Testis (tissue), 3 donors: ENCODE data around the gene CKAP2L. TPM values are rescaled to one million over a fixed set of nuclear protein-coding genes. Genes with fewer than 3 reads are reported as not detected.

Experiments used
- DNase-seq: peaks from one replicate; pipeline ENCODE4 v3.0.0-alpha.2; 2019
- H3K27ac ChIP-seq, 2 donors: fragments of 200-600 bp; sonication (generic); one replicate each; pipeline ENCODE4 v1.5.1; 2019
- H3K27me3 ChIP-seq: fragments of 200-600 bp; sonication (generic); one replicate; pipeline ENCODE4 v1.5.1; 2019
- H3K36me3 ChIP-seq: fragments of 200-600 bp; sonication (generic); one replicate; pipeline ENCODE4 v1.5.1; 2017; ENCODE audit warnings: low read depth; ENCODE audit errors: missing control alignments
- H3K4me1 ChIP-seq: fragments of 200-600 bp; sonication (generic); one replicate; pipeline ENCODE4 v1.5.1; 2019
- H3K4me3 ChIP-seq, 2 donors: fragments of 200-600 bp; sonication (generic); one replicate each; pipeline ENCODE4 v1.5.1; 2017 to 2019
- H3K9me3 ChIP-seq: fragments of 200-600 bp; sonication (generic); one replicate; pipeline ENCODE4 v1.5.1; 2017
- CTCF ChIP-seq, 3 experiments: fragments of 450-650 bp in 2 of 3; fragments of 200-600 bp in 1 of 3; sonication (generic) in 1 of 3; IDR thresholded peaks; one replicate each; pipeline ENCODE4 v1.5.1; 2016 to 2019; ENCODE audit warnings: antibody characterized with exemption in 3 of 3, mild to moderate bottlenecking in 2 of 3, moderate library complexity in 1 of 3
- POLR2A ChIP-seq: fragments of 450-650 bp; IDR thresholded peaks from one replicate; pipeline ENCODE4 v1.6.1; 2017; ENCODE audit warnings: antibody characterized with exemption, mild to moderate bottlenecking, moderate library complexity
- WGBS, 2 donors: methylation state at CpG; one replicate each; pipeline ENCODE4 v1.1.5; 2018; 5-methylcytosine and 5-hydroxymethylcytosine counted together
- intact Hi-C: fragments of 100-400 bp; cut with DNase I; formaldehyde crosslinking; loops from one replicate; pipeline ENCODE4 v1.15.1; 2023; ENCODE audit warnings: low total_unique reads
- polyA plus RNA-seq: library from polyadenylated mRNA; stranded (reverse); fragments of 350-450 nt; fragmentation: Illumina TruSeq; extraction: RNeasy Lipid Tissue Mini Kit (QIAGEN cat#74804); gene quantifications from one replicate; pipeline ENCODE4 v1.2.3, GENCODE V29; 2014; ENCODE audit warnings: low read depth, low replicate concordance; ENCODE audit not compliant: insufficient read depth
- total RNA-seq, 2 donors: library from RNA; depleted of rRNA; stranded (reverse); fragments of >200 nt; gene quantifications; one replicate each; pipeline ENCODE4 v1.2.3, GENCODE V29; 2016

CKAP2L gene
- total and polyA plus RNA-seq, 3 donors from 2014 or later, result 7.1 to 11.0 (median 9.5) TPM

GRCh38 chr2:112733871-112734270 lies 30.5 kb downstream of the CKAP2L start:
- 69 to 71% methylated on average over 1 of the region's 1 CpG for WGBS, 2 donors
- intact Hi-C loops, result no loop called here
- no peak overlapping the region for H3K4me3 ChIP-seq
- DNase-seq, result no peak
- H3K9me3 ChIP-seq, result no peaks in the 10 kb centered on the region
- no peaks in the 10 kb centered on the region for H3K27me3 ChIP-seq
- TF ChIP-seq CTCF (IDR thresholded peaks at IDR 0.05) (no peak), POLR2A (no peak)
- no peak overlapping the region for H3K27ac ChIP-seq
- H3K36me3 ChIP-seq, result no peaks in the 10 kb centered on the region
- H3K4me1 ChIP-seq, result no peaks in the 10 kb centered on the region

GRCh38 chr2:112733456-112733855 lies 31.0 kb downstream of the CKAP2L start:
- Histone ChIP-seq H3K36me3 (no peaks in the 10 kb centered on the region), H3K4me3 (no peak overlapping the region), H3K4me1 (no peaks in the 10 kb centered on the region), H3K9me3 (no peaks in the 10 kb centered on the region), H3K27ac (no peak overlapping the region), H3K27me3 (no peaks in the 10 kb centered on the region)
- 75 to 78% methylated on average over 4 of the region's 4 CpGs for WGBS, 2 donors
- intact Hi-C loops, result no loop called here
- TF ChIP-seq CTCF (IDR thresholded peaks at IDR 0.05) (no peak), POLR2A (no peak)
- no peak for DNase-seq

- Histone ChIP-seq H3K4me3 (no peak overlapping the region), H3K27me3 (no peaks in the 10 kb centered on the region), H3K4me1 (no peaks in the 10 kb centered on the region), H3K9me3 (no peaks in the 10 kb centered on the region), H3K27ac (no peak overlapping the region), H3K36me3 (no peaks in the 10 kb centered on the region)
- intact Hi-C loops, result no loop called here
- WGBS, 2 donors, result 92 to 93% methylated on average over 2 of the region's 2 CpGs
- DNase-seq, result no peak
- TF ChIP-seq POLR2A (no peak), CTCF (IDR thresholded peaks at IDR 0.05) (no peak)
Observed at GRCh38 chr2:112731479-112731878, 32.9 kb downstream of the CKAP2L start.

GRCh38 chr2:112730791-112731190 lies 33.6 kb downstream of the CKAP2L start:
- H3K4me3 ChIP-seq, result no peak overlapping the region
- H3K36me3 ChIP-seq, result no peaks in the 10 kb centered on the region
- H3K4me1 ChIP-seq, result no peaks in the 10 kb centered on the region
- WGBS, 2 donors, result 89 to 96% methylated on average over 5 of the region's 5 CpGs
- TF ChIP-seq POLR2A, result no peak
- H3K9me3 ChIP-seq, result no peaks in the 10 kb centered on the region
- no peaks in the 10 kb centered on the region for H3K27me3 ChIP-seq
- DNase-seq, result no peak
- intact Hi-C loops, result no loop called here
- no peak overlapping the region for H3K27ac ChIP-seq

GRCh38 chr2:112730216-112730615 lies 34.2 kb downstream of the CKAP2L start:
- Histone ChIP-seq H3K4me3 (no peak overlapping the region), H3K27ac (no peak overlapping the region), H3K36me3 (no peaks in the 10 kb centered on the region), H3K27me3 (no peaks in the 10 kb centered on the region), H3K4me1 (no peaks in the 10 kb centered on the region), H3K9me3 (no peaks in the 10 kb centered on the region)
- DNase-seq, result no peak
- no peak for TF ChIP-seq CTCF (IDR thresholded peaks at IDR 0.05)
- TF ChIP-seq POLR2A, result no peak
- WGBS, 2 donors, result 86 to 87% methylated on average over 8 of the region's 8 CpGs
- intact Hi-C loops, result no loop called here
